ENCODE data around the gene PIK3R6. TPM values are rescaled to one million over a fixed set of nuclear protein-coding genes. Genes with fewer than 3 reads are reported as not detected.
A peak's percentile ranks its signal among the peaks of the same experiment; 100 is the strongest.

PIK3R6 gene
- total RNA-seq, 6 experiments from 2014 or later, result 0.18 to 0.62 (median 0.25) TPM; not detected in 1

- WGBS (ENCODE audit: insufficient coverage, low coverage, low lambda C conversion rate, missing lambda C conversion rate), result 33% methylated on average over 1 of the region's 2 CpGs
- no peaks in the 10 kb centered on the region for H3K4me1 ChIP-seq
- no peaks in the 10 kb centered on the region for H3K27me3 ChIP-seq
- DNase-seq (no peak), ATAC-seq (peak in 1 of 4 donors; percentile 35)
- no peaks in the 10 kb centered on the region for H3K9me3 ChIP-seq
- no peak overlapping the region for H3K4me3 ChIP-seq
- TF ChIP-seq CTCF (IDR thresholded peaks at IDR 0.05), result no peak
- TF ChIP-seq POLR2A (IDR thresholded peaks at IDR 0.05), result no peak
- intact Hi-C loops (cut with DNase I), result no loop called here
- no peak overlapping the region for H3K27ac ChIP-seq
- H3K36me3 ChIP-seq, result no peaks in the 10 kb centered on the region
Observed at GRCh38 chr17:8788998-8789397, 78.5 kb downstream of the PIK3R6 start.

GRCh38 chr17:8785547-8786413 is 81.7 kb downstream of the PIK3R6 start:
- Histone ChIP-seq H3K36me3 (no peaks in the 10 kb centered on the region), H3K27ac (no peak overlapping the region), H3K9me3 (no peaks in the 10 kb centered on the region), H3K4me3 (no peak overlapping the region), H3K27me3 (no peaks in the 10 kb centered on the region), H3K4me1 (no peaks in the 10 kb centered on the region)
- DNase-seq (peak; percentile 73 to 81 (median 78)), ATAC-seq (peak; percentile 93 to 98 (median 96))
- TF ChIP-seq POLR2A (IDR thresholded peaks at IDR 0.05) (no peak), CTCF (IDR thresholded peaks at IDR 0.05) (peak; percentile 69 to 91 (median 88))
- intact Hi-C loops (cut with DNase I), result no loop called here
- WGBS (ENCODE audit: insufficient coverage, low coverage, low lambda C conversion rate, missing lambda C conversion rate), result 11% methylated on average over 15 of the region's 19 CpGs

- WGBS (ENCODE audit: insufficient coverage, low coverage, low lambda C conversion rate, missing lambda C conversion rate), result 93% methylated on average over 1 of the region's 1 CpG
- Histone ChIP-seq H3K4me3 (no peak overlapping the region), H3K4me1 (no peaks in the 10 kb centered on the region)
Observed at GRCh38 chr17:8782176-8782575, 85.3 kb downstream of the PIK3R6 start.

GRCh38 chr17:8781776-8782175 is 85.7 kb downstream of the PIK3R6 start:
- no peak for TF ChIP-seq CTCF (IDR thresholded peaks at IDR 0.05)
- TF ChIP-seq POLR2A (IDR thresholded peaks at IDR 0.05), result no peak
- Histone ChIP-seq H3K27me3 (no peaks in the 10 kb centered on the region), H3K36me3 (no peaks in the 10 kb centered on the region), H3K4me1 (no peaks in the 10 kb centered on the region), H3K4me3 (no peak overlapping the region), H3K27ac (no peak overlapping the region), H3K9me3 (no peaks in the 10 kb centered on the region)
- WGBS (ENCODE audit: insufficient coverage, low coverage, low lambda C conversion rate, missing lambda C conversion rate), result 62% methylated on average over 3 of the region's 4 CpGs
- DNase-seq, result no peak
- ATAC-seq, result no peak
- intact Hi-C loops (cut with DNase I), result no loop called here

More at GRCh38 chr17:8782176-8782575, 85.3 kb downstream of the PIK3R6 start:
- ATAC-seq (no peak), DNase-seq (no peak)
- intact Hi-C loops (cut with DNase I), result no loop called here
- H3K27me3 ChIP-seq, result no peaks in the 10 kb centered on the region
- no peaks in the 10 kb centered on the region for H3K36me3 ChIP-seq
- H3K27ac ChIP-seq, result no peak overlapping the region
- no peaks in the 10 kb centered on the region for H3K9me3 ChIP-seq
- TF ChIP-seq CTCF (IDR thresholded peaks at IDR 0.05) (no peak), POLR2A (IDR thresholded peaks at IDR 0.05) (no peak)
